Skin of body (tissue), 2 donors: ENCODE measurements around the gene NCS1. TPM values are rescaled to one million over a fixed set of nuclear protein-coding genes. Genes with fewer than 3 reads are reported as not detected.

Experiments used
- DNase-seq: peaks from one replicate; lab custom pipeline; 2025; lab: John Stamatoyannopoulos, UW
- total RNA-seq: library from RNA; depleted of rRNA; stranded (reverse); fragments of >200 nt; gene quantifications from one replicate; pipeline ENCODE4 v1.2.3, GENCODE V29; 2014

NCS1 gene
- total RNA-seq, 1 donor from 2014 or later = 7.6 TPM

DNA sequence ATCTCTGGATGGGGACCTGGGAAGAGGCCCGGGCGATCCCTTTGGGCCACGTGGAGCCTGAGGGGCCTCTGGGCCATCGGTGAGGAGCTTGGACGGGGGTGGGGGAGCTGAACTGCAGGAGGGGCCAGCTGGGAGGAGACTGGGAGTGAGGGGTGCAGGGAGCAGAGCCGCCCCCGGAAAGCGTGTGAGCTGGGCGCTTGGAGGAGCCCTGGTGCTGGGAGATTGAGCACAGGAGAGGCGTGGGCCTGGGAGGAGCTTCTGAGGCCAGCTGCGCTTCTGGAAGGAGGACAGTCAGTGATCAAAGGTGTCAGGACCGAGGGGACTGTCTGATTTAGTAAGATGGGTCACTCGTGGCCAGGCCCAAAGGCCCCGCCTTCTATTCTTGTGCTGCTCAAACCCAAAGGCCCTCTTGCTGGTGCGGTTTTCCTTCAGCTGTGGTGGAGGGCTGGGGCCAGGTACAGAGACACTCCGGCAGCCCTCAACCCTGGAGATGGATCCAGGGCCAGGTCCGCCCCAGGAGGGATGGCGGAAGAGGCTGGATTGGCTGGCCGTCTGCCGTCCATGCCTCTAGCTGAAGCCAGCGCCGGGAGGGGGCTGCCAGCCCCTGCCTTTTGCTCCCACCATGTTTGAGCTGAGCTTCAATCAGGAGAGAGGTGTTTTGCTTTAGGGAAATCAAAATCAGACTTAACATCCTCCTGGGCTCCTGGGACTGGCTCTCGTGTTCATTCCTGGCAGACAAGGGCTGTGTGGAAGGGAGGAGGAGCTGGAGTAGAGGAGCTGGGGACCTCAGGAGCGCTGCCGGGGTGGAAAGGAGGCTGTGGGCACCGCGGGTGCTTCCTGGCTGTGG, 21.6 kb downstream of the NCS1 start:
- no peak for DNase-seq

DNA sequence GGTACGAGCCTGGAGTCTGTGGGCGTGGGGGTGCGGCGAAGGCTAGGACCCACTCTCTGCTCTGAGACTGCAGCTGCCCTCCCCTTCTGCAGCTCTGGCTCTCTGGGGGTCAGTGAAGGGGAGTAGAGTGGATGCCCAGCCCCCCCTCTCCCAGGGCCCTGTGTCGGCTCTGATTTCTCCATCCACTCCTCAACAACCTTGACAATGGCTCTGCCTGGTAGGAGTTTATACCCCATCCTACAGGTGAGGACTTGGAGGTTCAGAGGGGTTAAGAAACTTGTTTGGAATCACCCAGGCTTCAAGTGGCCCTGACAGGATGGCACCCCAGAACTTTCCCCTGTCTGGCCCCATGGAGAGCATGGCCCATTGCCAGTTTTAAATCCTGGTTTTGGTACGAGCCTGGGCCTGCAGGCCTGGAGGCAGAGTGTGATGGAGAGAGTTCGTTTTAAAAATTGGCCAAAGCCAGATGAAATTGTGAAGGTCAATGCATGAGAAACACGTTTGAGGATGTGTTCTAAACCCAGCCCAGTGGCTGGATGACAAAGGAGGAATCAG, 22.3 kb downstream of the NCS1 start:
- DNase-seq = no peak

DNA sequence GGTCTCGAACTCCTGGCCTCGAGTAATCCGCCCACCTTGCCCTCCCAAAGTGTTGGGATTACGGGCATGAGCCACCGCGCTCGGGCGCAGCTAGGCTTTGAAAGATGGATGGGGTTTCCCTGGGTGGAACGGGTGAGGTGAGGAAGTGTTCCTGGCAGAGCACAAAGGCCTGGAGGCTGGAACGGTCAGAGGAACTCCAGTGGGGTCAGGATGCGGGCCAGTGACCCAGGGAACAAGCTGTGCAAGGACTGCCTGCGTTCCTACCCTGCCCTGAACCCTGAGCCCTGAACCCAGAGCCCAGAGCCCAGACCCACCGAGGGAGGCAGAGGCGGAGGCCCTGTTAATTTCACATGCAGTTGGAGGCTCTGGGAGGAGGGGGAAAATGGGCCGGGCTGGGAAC, 23.4 kb downstream of the NCS1 start:
- DNase-seq = no peak

DNA sequence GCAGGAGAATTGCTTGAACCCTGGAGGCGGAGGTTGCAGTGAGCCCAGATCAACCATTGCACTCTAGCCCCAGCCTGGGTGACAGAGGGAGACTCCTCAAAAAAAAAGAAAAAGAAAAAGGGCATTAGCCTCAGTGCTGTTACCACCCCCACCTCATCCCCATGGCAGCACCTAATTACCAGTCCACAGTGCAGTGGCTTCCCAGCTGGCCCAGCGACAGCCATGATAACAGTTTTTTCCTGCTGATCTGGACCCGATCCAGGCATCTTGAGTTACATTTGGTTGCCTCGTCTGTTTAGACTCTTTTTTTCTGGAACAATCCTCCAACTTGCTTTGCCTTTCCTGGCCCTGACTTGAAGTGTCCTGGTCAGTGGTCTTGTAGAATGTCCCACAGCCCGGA, 24.4 kb downstream of the NCS1 start:
- no peak for DNase-seq

DNA sequence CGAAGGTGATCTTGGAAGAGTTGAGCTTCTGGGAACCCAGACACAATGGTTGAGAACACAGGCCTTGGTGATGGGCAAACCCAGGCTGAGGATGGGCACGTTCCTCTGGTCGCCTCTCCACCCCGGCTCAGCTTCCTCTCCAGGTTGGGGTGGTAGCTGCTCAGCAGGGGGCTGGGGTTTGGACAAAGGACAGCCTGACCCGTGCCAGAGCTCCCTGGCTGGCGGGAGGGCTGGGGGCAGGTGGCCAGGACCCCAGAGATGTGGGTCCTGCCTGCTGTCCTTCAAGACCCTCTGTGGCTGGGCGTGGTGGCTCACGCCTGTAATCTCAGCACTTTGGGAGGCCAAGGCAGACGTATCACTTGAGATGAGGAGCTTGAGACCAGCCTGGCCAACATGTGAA, 25.2 kb downstream of the NCS1 start:
- no peak for DNase-seq

DNA sequence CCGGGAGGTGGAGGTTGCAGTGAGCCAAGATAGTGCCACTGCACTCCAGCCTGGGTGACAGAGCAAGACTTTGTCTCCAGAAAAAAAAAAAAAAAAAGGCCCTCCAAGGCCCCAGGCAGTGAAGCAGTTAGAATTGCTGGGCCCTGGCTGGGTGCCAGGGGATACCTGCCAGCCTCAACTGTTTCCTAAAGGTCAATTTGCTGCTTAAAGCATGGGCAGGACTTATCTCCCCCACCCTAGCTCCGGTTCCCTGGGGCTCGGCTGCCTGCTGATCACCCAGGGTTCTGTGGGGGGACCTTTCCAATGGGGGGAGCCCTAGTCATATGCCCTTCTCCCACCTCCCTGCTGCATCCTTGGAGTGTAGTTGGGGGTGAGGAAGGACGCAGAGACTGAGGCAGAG, 25.7 kb downstream of the NCS1 start:
- no peak for DNase-seq

DNA sequence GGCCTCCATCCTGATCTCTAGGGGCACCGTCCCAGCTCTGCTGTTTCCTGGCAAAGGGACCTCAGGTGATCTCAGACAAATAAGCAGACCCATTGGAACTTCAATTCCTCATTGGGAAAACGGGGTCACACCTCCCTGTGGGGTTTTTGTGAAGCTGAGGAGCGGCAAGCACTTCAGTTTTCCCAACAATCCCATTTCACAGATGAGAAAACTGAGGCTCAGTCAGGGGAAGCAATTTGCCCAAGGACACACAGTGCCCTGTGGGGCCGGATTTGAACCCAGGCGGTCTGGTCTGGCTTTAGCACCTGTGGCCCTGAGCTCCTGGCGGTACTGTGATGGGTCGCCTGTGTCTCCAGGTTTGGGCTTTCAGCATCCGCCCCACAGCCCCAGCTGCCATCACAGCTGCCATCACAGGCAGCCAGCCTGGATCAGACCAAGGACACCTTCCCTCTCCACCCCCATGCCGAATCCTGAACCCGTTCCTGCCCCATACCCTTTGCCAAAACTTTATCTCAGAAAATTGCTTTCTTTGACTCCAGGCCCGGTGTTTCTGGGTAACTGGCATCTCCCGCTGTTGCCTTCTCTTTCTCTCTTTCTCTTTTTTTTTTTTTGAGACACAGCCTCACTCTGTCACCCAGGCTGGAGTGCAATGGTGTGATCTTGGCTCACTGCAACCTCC, 26.4 kb downstream of the NCS1 start:
- DNase-seq = no peak

DNA sequence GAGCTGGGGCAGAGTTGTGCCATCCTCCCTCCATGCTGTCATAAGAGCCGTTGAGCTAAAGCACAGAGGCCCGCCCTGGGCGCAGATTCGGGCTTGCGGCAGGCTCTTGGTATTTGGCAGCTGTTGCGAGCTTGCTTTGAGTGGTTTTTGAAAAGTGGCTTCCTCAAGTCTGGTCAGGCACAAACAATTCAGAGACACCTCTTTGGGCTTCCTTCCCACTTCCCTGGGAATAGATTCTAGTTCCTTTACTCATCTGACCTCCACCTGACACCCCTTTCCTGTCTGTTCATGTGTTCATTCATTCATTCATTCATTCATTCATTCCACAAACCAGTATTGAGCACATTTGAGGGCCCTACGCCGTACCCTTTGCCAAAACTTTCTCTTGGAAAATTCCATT, 27.4 kb downstream of the NCS1 start:
- no peak for DNase-seq

DNA sequence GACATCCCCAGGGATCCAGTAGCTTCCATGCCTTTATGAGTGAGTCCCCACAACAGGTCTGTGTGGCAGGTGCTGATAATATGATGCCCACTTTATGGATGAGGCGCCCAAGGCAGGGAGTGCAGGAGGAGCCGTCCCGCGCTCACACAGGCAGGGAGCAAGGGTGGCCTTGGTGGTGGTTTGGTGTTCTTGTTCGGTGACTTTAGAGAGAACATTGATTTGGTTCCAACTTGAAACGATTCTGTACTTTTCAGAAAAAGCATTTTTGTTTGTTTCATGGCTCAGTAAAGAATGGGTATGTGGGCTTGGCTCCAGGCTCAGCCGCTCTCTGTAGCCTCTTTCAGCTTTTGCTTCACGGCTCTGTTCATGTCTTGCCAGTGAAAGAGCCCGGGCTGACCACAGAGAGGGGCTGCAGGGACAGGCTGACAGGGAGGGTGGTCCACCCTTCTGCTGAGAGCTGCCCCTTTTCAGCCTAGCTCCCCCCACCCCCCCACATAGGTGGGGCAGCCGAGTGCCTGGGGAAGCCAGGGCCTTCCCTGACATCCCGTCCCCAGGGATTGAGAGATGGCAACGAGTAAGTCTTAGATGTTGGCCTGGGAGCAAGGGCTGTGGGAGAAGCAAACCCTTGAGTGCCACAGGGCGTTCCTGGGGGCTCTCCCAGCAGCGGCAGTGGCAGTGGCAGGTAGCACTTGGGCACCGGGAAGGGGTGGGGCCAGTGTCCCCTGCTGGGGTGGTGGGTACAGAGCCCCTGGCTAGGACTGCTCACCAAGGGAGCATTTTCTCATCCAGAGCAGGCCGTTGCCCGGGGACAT, 28.0 kb downstream of the NCS1 start:
- no peak for DNase-seq

DNA sequence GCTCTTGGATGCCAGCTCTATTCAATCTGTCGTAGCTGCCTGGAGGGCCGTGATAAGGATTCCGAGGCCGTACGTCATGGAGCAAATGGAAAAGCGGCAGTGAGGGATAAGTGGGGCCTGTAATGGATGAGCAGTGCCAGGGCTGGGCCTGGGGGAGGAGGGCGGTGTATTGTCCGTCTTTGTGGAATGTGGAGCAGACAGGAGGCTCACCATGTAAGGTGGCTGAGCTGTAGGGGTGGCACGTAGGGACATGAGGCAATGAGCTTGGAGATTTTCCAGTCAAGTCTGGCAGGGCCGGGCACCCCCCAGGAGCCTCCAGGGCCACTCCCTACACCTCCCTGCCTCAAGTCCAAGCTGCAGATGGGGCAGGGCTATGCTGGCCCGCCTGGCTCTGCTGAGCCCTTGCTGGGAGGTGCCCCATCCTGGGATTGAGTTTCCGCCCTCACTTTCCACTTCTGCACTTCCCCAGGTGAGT, 29.2 kb downstream of the NCS1 start:
- DNase-seq = no peak

DNA sequence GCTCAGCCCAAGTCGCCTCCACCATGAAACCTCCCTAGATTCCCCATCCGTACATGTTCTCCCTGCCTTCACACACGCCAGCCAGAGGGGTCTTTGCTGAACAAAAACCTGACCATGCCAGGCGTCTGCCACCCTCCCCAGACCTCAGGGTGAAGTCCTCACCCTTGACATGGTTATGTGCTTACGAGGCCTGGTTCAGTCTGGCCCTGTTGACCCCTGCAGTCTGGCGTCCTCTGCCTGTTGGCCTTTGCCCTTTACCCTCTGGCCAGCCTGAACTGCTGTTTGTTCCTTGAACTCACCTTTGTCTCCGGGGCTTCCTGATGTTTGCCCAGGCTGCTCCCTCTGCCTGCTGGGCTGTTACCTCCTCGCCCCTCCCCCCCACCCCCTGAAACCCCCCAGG, 29.8 kb downstream of the NCS1 start:
- no peak for DNase-seq

DNA sequence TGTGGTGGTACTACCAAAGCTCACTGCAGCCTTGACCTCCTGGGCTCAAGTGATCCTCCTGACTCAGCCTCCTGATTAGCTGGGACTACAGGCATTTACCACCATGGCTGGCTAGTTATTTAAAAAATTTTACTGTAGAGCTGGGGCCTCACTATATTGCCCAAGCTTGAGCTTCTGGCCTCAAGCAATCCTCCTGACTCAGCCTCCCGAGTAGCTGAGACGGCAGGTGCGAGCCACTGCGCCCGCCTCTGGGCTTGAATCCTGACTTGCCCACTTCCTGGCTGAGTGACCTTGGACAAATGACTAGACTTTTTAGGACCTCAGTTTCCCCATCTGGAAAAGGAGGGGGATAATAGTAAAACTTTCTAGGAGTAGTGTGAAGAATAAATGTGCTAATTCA, 32.1 kb downstream of the NCS1 start:
- DNase-seq = no peak

DNA sequence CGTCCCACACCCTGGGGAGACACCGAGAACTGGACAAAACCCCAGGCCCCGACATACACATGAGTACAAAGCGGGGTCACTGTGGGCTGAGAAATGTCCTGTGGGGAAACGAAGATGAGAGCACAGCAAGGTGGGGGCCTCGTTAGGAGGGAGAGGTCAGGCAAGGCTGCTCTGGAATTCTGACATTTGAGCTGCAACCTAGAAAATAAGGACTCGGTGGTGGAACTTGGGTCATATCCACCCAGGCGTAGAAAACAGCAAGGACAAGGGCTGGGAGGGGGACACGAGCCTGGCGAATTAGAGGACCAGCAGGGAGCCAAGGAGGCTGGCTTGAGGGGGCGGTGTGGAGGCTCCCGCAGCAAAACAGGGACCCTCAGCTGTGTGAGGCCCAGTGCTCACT, 32.8 kb downstream of the NCS1 start:
- no peak for DNase-seq

DNA sequence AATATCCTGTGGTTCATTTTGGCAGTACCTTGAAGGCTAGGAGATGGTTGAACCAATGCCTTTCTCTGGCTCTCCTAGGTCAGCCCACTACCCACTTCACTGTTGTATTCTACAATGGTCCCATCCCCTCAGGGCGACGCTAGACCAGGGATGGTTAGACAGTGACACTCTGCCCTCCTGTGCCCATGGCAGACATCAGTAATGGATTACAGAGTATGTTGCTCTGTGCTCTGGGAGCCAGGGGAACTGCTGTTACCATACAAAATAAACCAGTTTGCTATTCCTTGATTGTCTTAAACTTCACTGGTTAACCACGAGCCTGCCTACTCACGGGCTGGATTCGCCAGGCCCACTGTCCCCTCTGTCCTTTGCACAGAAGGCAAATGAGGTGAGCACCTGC, 33.7 kb downstream of the NCS1 start:
- no peak for DNase-seq

DNA sequence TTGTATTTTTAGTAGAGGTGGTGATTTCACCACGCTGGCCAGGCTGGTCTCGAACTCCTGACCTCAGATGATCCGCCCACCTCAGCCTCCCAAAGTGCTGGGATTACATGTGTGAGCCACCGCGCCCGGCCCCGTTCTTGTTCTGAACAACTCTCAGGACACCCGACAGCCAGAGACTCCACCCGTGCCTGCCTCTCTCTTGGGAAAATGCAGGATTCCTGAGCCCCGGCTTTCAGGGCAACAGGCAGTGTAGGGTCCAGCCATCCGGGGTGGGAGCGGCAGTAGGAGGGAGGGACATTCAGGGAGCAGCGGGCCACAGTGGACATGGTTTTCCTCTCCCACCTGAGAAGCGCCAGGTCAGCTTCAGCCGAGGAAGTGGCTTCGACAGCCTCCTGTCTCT, 34.4 kb downstream of the NCS1 start:
- no peak for DNase-seq

DNA sequence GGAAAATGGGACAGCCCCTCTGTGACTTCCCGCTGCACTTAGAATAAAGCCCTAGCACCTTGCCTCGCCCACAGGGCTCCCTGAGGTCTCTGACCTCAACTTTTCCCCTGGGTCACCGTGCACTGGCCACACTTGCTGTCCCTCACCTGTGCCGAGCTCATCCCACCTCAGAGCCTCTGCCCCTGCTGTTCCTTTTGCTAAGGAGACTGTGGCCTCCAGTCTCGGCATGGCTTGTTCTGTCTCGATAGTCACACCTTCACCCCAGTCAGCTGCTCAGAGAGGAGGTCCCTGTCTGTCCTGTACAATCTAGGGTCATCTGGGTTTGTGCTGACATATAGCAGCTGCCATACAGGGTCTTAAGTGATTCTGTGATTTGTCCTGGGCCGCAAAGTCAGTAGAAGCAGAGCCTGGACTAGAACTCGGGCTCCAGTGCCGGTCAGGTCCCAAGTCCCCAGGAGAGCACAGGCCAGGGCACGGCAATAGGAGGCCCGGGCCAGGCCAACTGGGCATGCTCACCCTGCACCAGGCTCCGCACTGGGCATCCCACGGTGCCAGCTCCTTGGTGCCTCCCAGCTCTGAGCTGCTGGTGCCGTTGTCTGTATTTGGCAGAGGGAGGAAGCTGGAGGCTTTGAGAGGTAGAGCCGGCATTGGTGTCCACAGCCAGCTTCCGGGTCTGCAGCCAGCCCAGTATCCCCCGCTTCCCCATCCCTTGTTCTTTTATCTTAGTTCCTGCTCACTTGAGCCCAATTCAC, 35.2 kb downstream of the NCS1 start:
- no peak for DNase-seq

DNA sequence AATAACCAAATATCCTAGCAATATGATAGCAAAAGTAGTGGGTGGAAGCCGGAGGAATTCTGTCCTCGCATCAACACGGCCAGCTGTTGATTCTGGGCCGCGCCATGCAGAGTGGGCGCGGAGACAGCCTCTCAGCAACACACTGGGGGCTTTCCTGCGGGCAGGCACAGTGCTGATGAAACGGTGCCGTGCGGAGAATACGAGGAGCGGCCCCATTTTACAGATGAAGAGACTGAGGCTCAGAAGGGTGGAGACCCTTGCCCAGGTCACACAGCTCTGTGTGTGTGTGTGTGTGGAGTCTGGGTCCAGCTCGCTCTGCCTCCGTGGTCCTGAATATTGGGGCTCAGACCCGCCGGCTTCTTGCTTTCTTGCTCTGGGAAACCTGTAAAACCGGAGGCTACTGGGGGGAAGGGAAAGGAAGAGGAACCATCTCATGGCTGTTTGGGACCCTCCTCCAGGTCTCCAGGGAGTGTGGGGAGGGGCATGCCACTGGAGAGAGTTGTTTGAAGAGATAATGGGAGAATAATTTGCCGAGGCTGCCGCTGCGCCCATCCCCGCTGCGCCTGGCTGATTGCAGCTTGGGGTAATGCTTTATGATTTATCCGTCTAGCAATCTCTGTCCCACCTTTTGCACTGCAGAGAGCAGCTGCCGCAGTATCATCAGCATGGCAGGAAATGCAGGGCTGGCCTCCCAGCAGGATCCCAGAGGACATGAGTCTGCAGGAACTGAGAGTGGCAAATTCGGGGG, 36.6 kb downstream of the NCS1 start:
- no peak for DNase-seq

DNA sequence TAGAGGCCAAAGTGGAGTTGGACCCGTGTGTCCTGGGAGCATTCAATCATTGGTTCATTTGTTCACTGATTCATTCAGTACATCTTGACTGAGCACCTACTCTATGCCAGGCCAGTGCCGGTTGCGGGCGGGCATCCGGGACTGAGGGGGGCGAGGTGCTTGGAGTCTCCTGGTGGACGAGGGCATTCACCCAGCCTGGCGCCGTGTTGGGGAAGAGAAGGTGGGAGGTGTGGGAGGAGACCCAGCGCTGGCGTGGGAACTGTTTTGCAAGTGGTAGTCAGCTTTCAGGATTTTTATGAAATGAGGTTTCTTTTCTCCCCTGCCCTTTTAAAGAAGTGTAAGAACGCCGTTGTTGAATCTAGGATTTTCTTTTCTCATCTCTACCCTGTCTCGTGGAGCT, 37.2 kb downstream of the NCS1 start:
- no peak for DNase-seq

DNA sequence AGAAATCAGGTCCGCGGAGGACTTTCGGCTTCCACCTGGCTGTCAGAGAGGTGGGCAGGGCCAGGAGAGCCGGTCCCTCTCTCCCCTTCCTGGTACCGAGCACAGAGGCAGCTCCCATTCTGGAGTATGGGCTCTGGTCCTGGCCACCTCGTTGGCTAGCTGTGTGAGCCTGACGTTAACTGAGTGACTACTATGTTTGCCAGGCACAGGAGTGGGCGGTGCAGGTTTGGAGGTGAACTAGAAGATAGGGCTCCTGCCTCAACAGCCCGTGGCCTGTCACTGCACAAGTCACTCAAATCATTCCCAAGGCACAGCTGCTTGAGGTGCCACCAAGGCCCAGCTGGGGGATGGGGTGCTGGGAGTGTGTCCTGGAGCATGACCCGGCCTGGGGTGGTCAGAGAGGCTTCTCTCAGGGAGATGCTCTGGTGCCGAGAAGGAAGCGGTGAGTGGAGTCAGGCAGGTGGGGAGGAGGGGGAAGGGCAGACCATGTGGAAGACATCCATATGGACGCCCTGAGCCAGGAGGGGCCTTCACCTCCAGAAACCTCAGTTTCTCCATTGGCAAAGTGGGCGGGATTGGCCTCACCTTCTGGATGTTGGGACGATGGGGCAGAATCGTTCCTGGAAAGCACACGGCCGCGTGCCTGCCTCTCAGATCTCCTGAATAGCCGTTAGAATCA, 39.5 kb downstream of the NCS1 start:
- no peak for DNase-seq
